Heart left ventricle (tissue), 16 donors: ENCODE measurements around the gene SLC11A2. TPM values are rescaled to one million over a fixed set of nuclear protein-coding genes. Genes with fewer than 3 reads are reported as not detected.

Experiments
- ATAC-seq, 4 donors: fragments of 200-7000 bp; cut with Tn5 transposase; one replicate each; pipeline ENCODE4 v1.9.1; 2020 to 2022; ENCODE audit warnings: moderate library complexity in 4 of 4, mild to moderate bottlenecking in 3 of 4, moderate number of reproducible peaks in 1 of 4
- DNase-seq, 5 donors: peaks; one replicate each; pipeline ENCODE4 v3.0.0-alpha.2; 2020
- H3K27ac ChIP-seq, 12 donors: fragments of 200-600 bp; sonication (generic) in 4 of 12; one replicate each; pipeline versions ENCODE4 v1.5.0 to v1.8.0; 2016 to 2022; ENCODE audit warnings: mild to moderate bottlenecking in 2 of 12
- H3K27me3 ChIP-seq, 9 donors: fragments of 200-600 bp; sonication (generic) in 2 of 9; one replicate each; pipeline versions ENCODE4 v1.5.1 to v1.8.0; 2016 to 2022; ENCODE audit warnings: mild to moderate bottlenecking in 3 of 9
- H3K36me3 ChIP-seq, 9 donors: fragments of 200-600 bp; sonication (generic) in 2 of 9; one replicate each; pipeline versions ENCODE4 v1.5.0 to v1.8.0; 2018 to 2022; ENCODE audit warnings: mild to moderate bottlenecking in 2 of 9
- H3K4me1 ChIP-seq, 12 donors: fragments of 200-600 bp; sonication (generic) in 4 of 12; one replicate each; pipeline versions ENCODE4 v1.5.0 to v1.8.0; 2016 to 2022; ENCODE audit warnings: mild to moderate bottlenecking in 3 of 12
- H3K4me3 ChIP-seq, 12 donors: fragments of 200-600 bp; sonication (generic) in 4 of 12; one replicate each; pipeline versions ENCODE4 v1.5.0 to v1.8.0; 2017 to 2022; ENCODE audit warnings: mild to moderate bottlenecking in 9 of 12, moderate library complexity in 4 of 12
- H3K9me3 ChIP-seq, 12 donors: fragments of 200-600 bp; sonication (generic) in 4 of 12; one replicate each; pipeline versions ENCODE4 v1.5.0 to v1.8.0; 2016 to 2022; ENCODE audit warnings: mild to moderate bottlenecking in 1 of 12
- POLR2A ChIP-seq, 2 donors: fragments of 450-650 bp; IDR thresholded peaks; one replicate each; pipeline ENCODE4 v1.6.1; 2017; ENCODE audit warnings: antibody characterized with exemption in 2 of 2, mild to moderate bottlenecking in 2 of 2, moderate library complexity in 2 of 2
- WGBS, 4 donors: extraction: QIAGEN DNeasy Blood & Tissue Kit in 2 of 4; methylation state at CpG; one replicate each; pipeline versions ENCODE4 v1.1.5 to v1.1.7; 2013 to 2018; 5-methylcytosine and 5-hydroxymethylcytosine counted together
- intact Hi-C, 10 donors: fragments of 100-400 bp; cut with DNase I; formaldehyde crosslinking; loops; one replicate each; pipeline versions ENCODE4 v1.11.1 to v1.14.2; 2022
- polyA plus RNA-seq, 2 donors: library from polyadenylated mRNA; stranded (reverse); fragments of 200-250 nt; gene quantifications; one replicate each; pipeline ENCODE4 v1.2.3, GENCODE V29; 2013
- total RNA-seq, 9 donors: library from RNA; depleted of rRNA in 2 of 9; stranded (reverse); fragments of >200 nt in 2 of 9; fragmentation: NEBNext Ultra II Directional in 3 of 9; extraction: Animal tissue kit (Norgen Biotek cat#: 25700) in 3 of 9; gene quantifications; one replicate each; pipeline versions ENCODE4 v1.1.0 to v1.2.4, GENCODE V29; 2016 to 2023
- TF ChIP-seq, protein P1 (sequence below), 12 donors: fragments of 200-600 bp; sonication (generic) in 4 of 12; IDR thresholded peaks; one replicate each; pipeline versions ENCODE4 v1.5.0 to v1.8.0; 2018 to 2022; ENCODE audit warnings: antibody characterized with exemption in 12 of 12, mild to moderate bottlenecking in 5 of 12
- donor health status: ischemic (EF 13 %, LVEDD 7.1; RV severe dilation, severe dysfunction).
- donor health status: healthy with polysubstance abuse.
- donor health status: DM: no; HTN: yes; CAD: no.
- donor health status: DM: no; HTN: no; CAD: no.
- donor health status: ischemic (EF 25% LVEDD 6.9; RV normal size, moderate dysfunction).
- donor health status: ischemic (EF 25% LVEDD 5.7; RV mildly dilated, moderate dysfunction).
- donor health status: healthy.
- donor health status: DM: yes; HTN: yes; CAD: no.
- donor health status: ischemic (EF 35%, LVEDD 5.7; RV mildly dilated, moderate dysfunction).
- donor health status: nonischemic (EF 11% LVEDD 7.7; RV severe dilation, severe dysfunction).
- donor health status: DM: yes; HTN: yes; CAD: no.
- donor health status: PGD.
- donor health status: ischemic (EF 29% LVEDD 5.4; RV normal size, mild dysfunction).
- donor health status: nonischemic (EF 23%, LVEDD 6.1; RV moderate dilation, normal function).

The SLC11A2 gene
- total and polyA plus RNA-seq, 11 donors = 9.1 to 45.3 (median 21.2) TPM

DNA sequence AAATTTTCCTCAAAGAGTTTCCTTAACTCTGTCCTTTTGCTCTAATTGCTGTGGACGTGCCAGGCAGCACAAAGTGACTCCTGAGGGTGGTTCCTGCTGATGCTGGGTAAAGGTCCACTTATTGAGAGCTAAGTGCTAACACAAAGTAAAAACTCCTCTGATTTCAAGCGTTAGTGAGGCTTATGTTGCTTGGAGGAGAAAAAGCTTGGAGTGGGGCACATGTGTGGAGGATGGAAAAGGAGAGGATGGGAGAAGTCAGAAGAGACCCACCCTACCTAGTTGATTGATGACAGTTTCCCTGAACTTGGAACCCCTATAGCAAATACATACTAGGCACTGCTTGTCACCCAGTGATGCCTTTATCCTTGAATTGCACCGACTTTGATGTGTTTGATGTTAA lies 10.1 kb upstream of the SLC11A2 start:
- no peaks in the 10 kb centered on the region for H3K9me3 ChIP-seq
- H3K27ac ChIP-seq = no peak overlapping the region
- WGBS, 4 donors = 70 to 79% (median 74%) methylated on average over 3 of the region's 3 CpGs
- H3K36me3 ChIP-seq = no peaks in the 10 kb centered on the region
- no peaks in the 10 kb centered on the region for H3K27me3 ChIP-seq
- H3K4me3 ChIP-seq = no peak overlapping the region
- TF ChIP-seq, protein P1, sequence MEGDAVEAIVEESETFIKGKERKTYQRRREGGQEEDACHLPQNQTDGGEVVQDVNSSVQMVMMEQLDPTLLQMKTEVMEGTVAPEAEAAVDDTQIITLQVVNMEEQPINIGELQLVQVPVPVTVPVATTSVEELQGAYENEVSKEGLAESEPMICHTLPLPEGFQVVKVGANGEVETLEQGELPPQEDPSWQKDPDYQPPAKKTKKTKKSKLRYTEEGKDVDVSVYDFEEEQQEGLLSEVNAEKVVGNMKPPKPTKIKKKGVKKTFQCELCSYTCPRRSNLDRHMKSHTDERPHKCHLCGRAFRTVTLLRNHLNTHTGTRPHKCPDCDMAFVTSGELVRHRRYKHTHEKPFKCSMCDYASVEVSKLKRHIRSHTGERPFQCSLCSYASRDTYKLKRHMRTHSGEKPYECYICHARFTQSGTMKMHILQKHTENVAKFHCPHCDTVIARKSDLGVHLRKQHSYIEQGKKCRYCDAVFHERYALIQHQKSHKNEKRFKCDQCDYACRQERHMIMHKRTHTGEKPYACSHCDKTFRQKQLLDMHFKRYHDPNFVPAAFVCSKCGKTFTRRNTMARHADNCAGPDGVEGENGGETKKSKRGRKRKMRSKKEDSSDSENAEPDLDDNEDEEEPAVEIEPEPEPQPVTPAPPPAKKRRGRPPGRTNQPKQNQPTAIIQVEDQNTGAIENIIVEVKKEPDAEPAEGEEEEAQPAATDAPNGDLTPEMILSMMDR (IDR thresholded peaks at IDR 0.05) = no peak
- TF ChIP-seq POLR2A (IDR thresholded peaks at IDR 0.05) = no peak
- no peak for DNase-seq
- intact Hi-C loops = no loop called here
- ATAC-seq = no peak
- no peaks in the 10 kb centered on the region for H3K4me1 ChIP-seq

DNA sequence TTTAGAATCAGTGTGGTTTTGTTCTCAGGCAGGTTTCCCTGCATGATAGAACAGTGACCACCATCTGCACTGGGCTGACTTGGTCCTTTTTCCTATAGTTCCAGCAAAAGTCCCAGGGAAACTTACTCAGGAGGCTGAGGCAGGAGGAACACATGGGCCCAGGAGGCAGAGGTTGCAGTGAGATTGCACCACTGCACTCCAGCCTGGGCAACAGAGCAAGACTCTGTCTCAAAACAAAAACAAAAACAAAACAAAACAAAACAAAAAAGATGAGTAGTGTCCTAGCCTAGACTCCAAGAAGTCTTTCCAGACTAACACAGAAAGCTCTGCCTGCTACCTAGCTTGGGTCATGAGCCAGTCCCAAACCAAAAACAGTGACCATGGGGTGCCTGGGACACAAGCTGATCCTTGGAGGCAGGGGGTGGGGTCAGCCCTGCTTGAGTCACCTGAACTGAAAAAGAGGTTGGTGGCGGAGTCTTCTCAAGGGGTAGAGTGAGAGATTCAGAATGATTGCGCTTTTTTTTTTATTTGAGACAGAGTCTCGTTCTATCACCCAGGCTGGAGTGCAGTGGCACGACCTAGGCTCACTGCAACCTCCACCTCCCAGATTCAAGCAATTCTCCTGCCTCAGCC lies 7.4 kb upstream of the SLC11A2 start:
- intact Hi-C loops = no loop called here
- H3K27ac ChIP-seq = no peak overlapping the region
- no peaks in the 10 kb centered on the region for H3K9me3 ChIP-seq
- no peaks in the 10 kb centered on the region for H3K36me3 ChIP-seq
- 90 to 95% (median 94%) methylated on average over 4 of the region's 4 CpGs for WGBS, 4 donors
- no peak for DNase-seq
- H3K4me1 ChIP-seq = peaks cover 0 to 1% (median 0%) of the 10 kb centered on the region in 12 donors
- TF ChIP-seq POLR2A (IDR thresholded peaks at IDR 0.05) = no peak
- TF ChIP-seq, protein P1 (IDR thresholded peaks at IDR 0.05) = no peak
- ATAC-seq = no peak
- no peak overlapping the region for H3K4me3 ChIP-seq
- no peaks in the 10 kb centered on the region for H3K27me3 ChIP-seq

DNA sequence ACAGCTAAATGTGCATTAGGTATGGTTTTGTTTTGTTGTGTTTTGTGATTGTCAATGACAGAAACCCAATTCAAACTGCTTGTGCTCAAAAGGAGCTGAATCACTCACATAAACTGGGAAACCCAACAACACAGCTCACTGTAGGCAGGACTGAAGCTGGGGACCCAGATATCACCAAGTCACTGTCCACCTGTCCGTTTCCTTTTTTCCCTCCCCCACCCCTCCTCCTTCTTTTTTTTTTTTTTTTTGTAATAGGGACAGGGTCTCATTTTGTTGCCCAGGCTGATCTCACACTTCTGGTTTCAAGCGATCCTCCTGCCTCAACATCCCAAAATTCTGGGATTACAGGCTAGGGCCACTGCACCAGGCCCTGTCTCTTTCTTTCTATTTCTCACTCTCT lies 6.9 kb upstream of the SLC11A2 start:
- H3K27me3 ChIP-seq = no peaks in the 10 kb centered on the region
- TF ChIP-seq, protein P1 (IDR thresholded peaks at IDR 0.05) = no peak
- DNase-seq (no peak), ATAC-seq (no peak)
- WGBS, 4 donors = 74 to 87% (median 78%) methylated on average over 2 of the region's 2 CpGs
- H3K4me1 ChIP-seq = peaks cover 0 to 7% (median 0%) of the 10 kb centered on the region in 12 donors
- no peak overlapping the region for H3K27ac ChIP-seq
- no peaks in the 10 kb centered on the region for H3K36me3 ChIP-seq
- no peak overlapping the region for H3K4me3 ChIP-seq
- H3K9me3 ChIP-seq = no peaks in the 10 kb centered on the region
- intact Hi-C loops = no loop called here

DNA sequence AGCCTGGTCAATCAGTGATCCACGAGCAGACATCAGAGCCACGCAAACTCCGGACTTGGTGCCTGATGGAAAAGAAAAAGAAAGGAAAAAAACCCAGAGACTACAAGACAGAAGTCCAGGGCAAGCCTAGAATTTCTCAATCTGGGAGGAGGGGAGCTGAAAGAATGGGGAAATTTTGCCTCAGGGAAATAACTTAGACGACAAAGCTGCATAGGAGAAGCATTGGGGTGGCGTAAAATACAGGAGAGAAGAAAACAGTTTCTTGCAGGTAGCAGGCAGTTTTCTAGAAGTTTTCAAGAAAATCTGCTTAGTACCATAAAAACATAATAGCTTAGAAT lies 2.6 kb upstream of the SLC11A2 start:
- 71 to 77% (median 76%) methylated on average over 5 of the region's 5 CpGs for WGBS, 4 donors
- TF ChIP-seq, protein P1 (IDR thresholded peaks at IDR 0.05) = no peak
- TF ChIP-seq POLR2A (IDR thresholded peaks at IDR 0.05) = no peak
- Histone ChIP-seq H3K27me3 (no peaks in the 10 kb centered on the region), H3K4me3 (no peak overlapping the region), H3K36me3 (no peaks in the 10 kb centered on the region), H3K27ac (no peak overlapping the region), H3K4me1 (peaks cover 0 to 27% (median 14%) of the 10 kb centered on the region in 12 donors), H3K9me3 (no peaks in the 10 kb centered on the region)
- DNase-seq (no peak), ATAC-seq (no peak)
- intact Hi-C loops = no loop called here
